Osteoblast (primary cell): ENCODE data around the gene UBE2D4. TPM values are rescaled to one million over a fixed set of nuclear protein-coding genes. Genes with fewer than 3 reads are reported as not detected.

Experiments used
- DNase-seq: peaks from one replicate; pipeline ENCODE4 v3.0.0; 2011; ENCODE audit warnings: low spot score, mixed read lengths; ENCODE audit not compliant: insufficient read length; ENCODE audit errors: missing footprints
- H2AFZ ChIP-seq: 2 replicates; pipeline ENCODE4 v1.6.0; 2011; ENCODE audit warnings: mild to moderate bottlenecking, low read length
- H3K27ac ChIP-seq: 2 replicates; pipeline ENCODE4 v1.5.1; 2011; ENCODE audit warnings: mild to moderate bottlenecking, low read depth, low read length, moderate library complexity
- H3K27me3 ChIP-seq: 2 replicates; pipeline ENCODE4 v1.6.0; 2012; ENCODE audit warnings: mild to moderate bottlenecking, control low read depth, inconsistent platforms, low read length, moderate library complexity; ENCODE audit not compliant: insufficient read depth
- H3K36me3 ChIP-seq: 2 replicates; pipeline ENCODE4 v1.5.1; 2011; ENCODE audit warnings: mild to moderate bottlenecking, low read length, control low read depth, moderate library complexity; ENCODE audit not compliant: insufficient read depth
- H3K4me1 ChIP-seq: 2 replicates; pipeline ENCODE4 v1.5.1; 2011; ENCODE audit warnings: mild to moderate bottlenecking, low read length, control low read depth, moderate library complexity; ENCODE audit not compliant: insufficient read depth
- H3K4me2 ChIP-seq: 2 replicates; pipeline ENCODE4 v1.6.0; 2011; ENCODE audit warnings: mild to moderate bottlenecking, low read length; ENCODE audit not compliant: insufficient read depth
- H3K4me3 ChIP-seq: fragments of 200-600 bp; sonication (generic); 3 replicates; pipeline ENCODE4 v1.5.1; 2012; ENCODE audit warnings: mild to moderate bottlenecking, low read length, inconsistent platforms; ENCODE audit not compliant: insufficient read depth
- H3K79me2 ChIP-seq: 2 replicates; pipeline ENCODE4 v1.6.0; 2012; ENCODE audit warnings: mild to moderate bottlenecking, low read length, control low read depth, inconsistent platforms; ENCODE audit not compliant: insufficient read depth
- H3K9me3 ChIP-seq: 2 replicates; pipeline ENCODE4 v1.5.1; 2011; ENCODE audit warnings: low read depth, low read length, control low read depth
- H4K20me1 ChIP-seq: 2 replicates; pipeline ENCODE4 v1.6.0; 2012; ENCODE audit warnings: mild to moderate bottlenecking, low read length, control low read depth; ENCODE audit not compliant: insufficient read depth
- CTCF ChIP-seq: IDR thresholded peaks from 2 replicates; pipeline ENCODE4 v1.5.1; 2011; ENCODE audit warnings: mild to moderate bottlenecking, low read depth, low read length, moderate library complexity; ENCODE audit errors: extremely low read depth
- total RNA-seq: library from RNA; depleted of rRNA; stranded (reverse); fragments of >200 nt; gene quantifications from 2 replicates; pipeline ENCODE4 v1.2.3, GENCODE V29; 2012

UBE2D4 gene
- total RNA-seq, 1 donor, result 19.2 TPM

GRCh38 chr7:43952028-43952427, 25.8 kb downstream of the UBE2D4 start:
- Histone ChIP-seq H3K4me2 (no peak overlapping the region), H3K4me1 (no peaks in the 10 kb centered on the region), H3K36me3 (peaks cover 5% of the 10 kb centered on the region), H3K27ac (no peak overlapping the region), H3K27me3 (no peaks in the 10 kb centered on the region), H2AFZ (no peak overlapping the region), H3K4me3 (no peak overlapping the region), H3K9me3 (no peaks in the 10 kb centered on the region), H3K79me2 (no peaks in the 10 kb centered on the region), H4K20me1 (peaks cover 2% of the 10 kb centered on the region)
- no peak for TF ChIP-seq CTCF
- DNase-seq, result no peak

GRCh38 chr7:43953071-43953470, 26.8 kb downstream of the UBE2D4 start:
- TF ChIP-seq CTCF, result no peak
- no peak for DNase-seq
- Histone ChIP-seq H3K4me3 (no peak overlapping the region), H3K79me2 (no peaks in the 10 kb centered on the region), H3K27me3 (no peaks in the 10 kb centered on the region), H3K9me3 (no peaks in the 10 kb centered on the region), H3K4me1 (no peaks in the 10 kb centered on the region), H3K27ac (no peak overlapping the region), H4K20me1 (peaks cover 2% of the 10 kb centered on the region), H2AFZ (no peak overlapping the region), H3K36me3 (peaks cover 5% of the 10 kb centered on the region), H3K4me2 (no peak overlapping the region)

- H4K20me1 ChIP-seq, result no peaks in the 10 kb centered on the region
- H3K27ac ChIP-seq, result no peak overlapping the region
- no peak overlapping the region for H3K4me3 ChIP-seq
- no peaks in the 10 kb centered on the region for H3K4me1 ChIP-seq
- peaks cover 5% of the 10 kb centered on the region for H3K36me3 ChIP-seq
- no peaks in the 10 kb centered on the region for H3K27me3 ChIP-seq
- H3K9me3 ChIP-seq, result no peaks in the 10 kb centered on the region
- no peak overlapping the region for H2AFZ ChIP-seq
- TF ChIP-seq CTCF, result peak; percentile 71
- DNase-seq, result peak; percentile 89
- no peak overlapping the region for H3K4me2 ChIP-seq
- no peaks in the 10 kb centered on the region for H3K79me2 ChIP-seq
Observed at GRCh38 chr7:43954524-43955228, 28.4 kb downstream of the UBE2D4 start.

- no peaks in the 10 kb centered on the region for H3K4me1 ChIP-seq
Observed at GRCh38 chr7:43956027-43956426, 29.8 kb downstream of the UBE2D4 start.

More at GRCh38 chr7:43956027-43956426, 29.8 kb downstream of the UBE2D4 start:
- Histone ChIP-seq H3K27ac (no peak overlapping the region), H3K4me2 (no peak overlapping the region), H3K4me3 (no peak overlapping the region), H3K9me3 (no peaks in the 10 kb centered on the region), H4K20me1 (no peaks in the 10 kb centered on the region), H3K36me3 (peaks cover 5% of the 10 kb centered on the region), H2AFZ (no peak overlapping the region), H3K27me3 (no peaks in the 10 kb centered on the region), H3K79me2 (no peaks in the 10 kb centered on the region)
- no peak for TF ChIP-seq CTCF
- DNase-seq, result no peak
